ENCODE results near the gene KLF17. TPM values are rescaled to one million over a fixed set of nuclear protein-coding genes. Genes with fewer than 3 reads are reported as not detected.

Gene KLF17
- polyA plus RNA-seq, 3 donors: not detected

GRCh38 chr1:44151332-44151731, 32.7 kb downstream of the KLF17 start:
- no peak overlapping the region for H3K27ac ChIP-seq (ENCODE audit: low read depth in 1 of 2, low read length in 2 of 2)
- no peak overlapping the region for H3K9ac ChIP-seq (ENCODE audit: insufficient read depth, low read length, poor library complexity, severe bottlenecking)
- Mint-ChIP-seq H3K4me1 (no peaks in the 10 kb centered on the region), H3K9me3 (peaks cover 3 to 8% (median 5%) of the 10 kb centered on the region in 7 donors), H3K36me3 (no peaks in the 10 kb centered on the region), H3K27me3 (ENCODE audit: low read depth in 3 of 3) (peaks cover 3 to 14% (median 6%) of the 10 kb centered on the region in 3 donors), H3K4me3 (no peak overlapping the region), H3K27ac (no peak overlapping the region)
- peaks cover 0 to 3% of the 10 kb centered on the region in 2 donors for H3K27me3 ChIP-seq (ENCODE audit: control insufficient read depth in 2 of 2, insufficient read depth in 2 of 2, low read length in 2 of 2)
- no peak overlapping the region for H3K4me2 ChIP-seq (replicated peaks; ENCODE audit: extremely low read depth, low read length, poor library complexity, severe bottlenecking)
- H3K9me3 ChIP-seq (replicated peaks in 1 of 2; ENCODE audit: control insufficient read depth in 1 of 2, insufficient read depth in 1 of 2, low read length in 2 of 2): peaks cover 0 to 8% of the 10 kb centered on the region in 2 donors
- no peaks in the 10 kb centered on the region for H4K20me1 ChIP-seq (ENCODE audit: insufficient read depth, low read length)
- H3K79me2 ChIP-seq (ENCODE audit: insufficient read depth, low read length): no peaks in the 10 kb centered on the region
- DNase-seq: no peak
- intact Hi-C loops (cut with micrococcal nuclease): no loop called here
- no peaks in the 10 kb centered on the region for H3K36me3 ChIP-seq (replicated peaks in 1 of 2; ENCODE audit: control insufficient read depth in 1 of 2, insufficient read depth in 2 of 2, low read length in 2 of 2)
- H3K4me1 ChIP-seq (ENCODE audit: control insufficient read depth in 1 of 2, insufficient read depth in 2 of 2, low read length in 2 of 2): no peaks in the 10 kb centered on the region
- WGBS (ENCODE audit: insufficient coverage): no CpG with 5 or more reads among the region's 6 CpGs
- no peak for TF ChIP-seq CTCF (IDR thresholded peaks at IDR 0.05)
- H2AFZ ChIP-seq (ENCODE audit: insufficient read depth, low read depth, low read length, poor library complexity, severe bottlenecking): no peak overlapping the region
- H3K4me3 ChIP-seq (replicated peaks in 1 of 3; ENCODE audit: low read depth in 2 of 3, low read length in 3 of 3): no peak overlapping the region

GRCh38 chr1:44151808-44152207, 33.2 kb downstream of the KLF17 start:
- peaks cover 0 to 4% (median 1%) of the 10 kb centered on the region in 7 donors for H3K9me3 Mint-ChIP-seq

More at GRCh38 chr1:44151808-44152207, 33.2 kb downstream of the KLF17 start:
- no peaks in the 10 kb centered on the region for H3K4me1 Mint-ChIP-seq
- no peaks in the 10 kb centered on the region for H3K36me3 Mint-ChIP-seq
- no peak overlapping the region for H3K27ac Mint-ChIP-seq
- H3K27me3 Mint-ChIP-seq (ENCODE audit: low read depth in 3 of 3): peaks cover 3 to 14% (median 8%) of the 10 kb centered on the region in 3 donors
- TF ChIP-seq CTCF (IDR thresholded peaks at IDR 0.05): no peak
- Histone ChIP-seq H4K20me1 (ENCODE audit: insufficient read depth, low read length) (no peaks in the 10 kb centered on the region), H3K36me3 (replicated peaks in 1 of 2; ENCODE audit: control insufficient read depth in 1 of 2, insufficient read depth in 2 of 2, low read length in 2 of 2) (no peaks in the 10 kb centered on the region), H3K9me3 (replicated peaks in 1 of 2; ENCODE audit: control insufficient read depth in 1 of 2, insufficient read depth in 1 of 2, low read length in 2 of 2) (peaks cover 0 to 3% of the 10 kb centered on the region in 2 donors), H2AFZ (ENCODE audit: insufficient read depth, low read depth, low read length, poor library complexity, severe bottlenecking) (no peak overlapping the region), H3K4me1 (ENCODE audit: control insufficient read depth in 1 of 2, insufficient read depth in 2 of 2, low read length in 2 of 2) (no peaks in the 10 kb centered on the region), H3K79me2 (ENCODE audit: insufficient read depth, low read length) (no peaks in the 10 kb centered on the region), H3K9ac (ENCODE audit: insufficient read depth, low read length, poor library complexity, severe bottlenecking) (no peak overlapping the region), H3K27ac (ENCODE audit: low read depth in 1 of 2, low read length in 2 of 2) (no peak overlapping the region), H3K4me2 (replicated peaks; ENCODE audit: extremely low read depth, low read length, poor library complexity, severe bottlenecking) (no peak overlapping the region), H3K27me3 (ENCODE audit: control insufficient read depth in 2 of 2, insufficient read depth in 2 of 2, low read length in 2 of 2) (peaks cover 0 to 3% of the 10 kb centered on the region in 2 donors), H3K4me3 (replicated peaks in 1 of 3; ENCODE audit: low read depth in 2 of 3, low read length in 3 of 3) (no peak overlapping the region)
- no peak for DNase-seq
- H3K4me3 Mint-ChIP-seq: no peak overlapping the region
- WGBS (ENCODE audit: insufficient coverage): no CpG with 5 or more reads among the region's 1 CpG
- intact Hi-C loops (cut with micrococcal nuclease): no loop called here

Data from CD14-positive monocyte (primary cell).